ENCODE results near the gene MAN2A2.
"Not testable (repeated sequence)": the region's sequence is repeated elsewhere in the genome, so short reads cannot be mapped to it uniquely, and the experiment has no call there.

MAN2A2 gene

DNA sequence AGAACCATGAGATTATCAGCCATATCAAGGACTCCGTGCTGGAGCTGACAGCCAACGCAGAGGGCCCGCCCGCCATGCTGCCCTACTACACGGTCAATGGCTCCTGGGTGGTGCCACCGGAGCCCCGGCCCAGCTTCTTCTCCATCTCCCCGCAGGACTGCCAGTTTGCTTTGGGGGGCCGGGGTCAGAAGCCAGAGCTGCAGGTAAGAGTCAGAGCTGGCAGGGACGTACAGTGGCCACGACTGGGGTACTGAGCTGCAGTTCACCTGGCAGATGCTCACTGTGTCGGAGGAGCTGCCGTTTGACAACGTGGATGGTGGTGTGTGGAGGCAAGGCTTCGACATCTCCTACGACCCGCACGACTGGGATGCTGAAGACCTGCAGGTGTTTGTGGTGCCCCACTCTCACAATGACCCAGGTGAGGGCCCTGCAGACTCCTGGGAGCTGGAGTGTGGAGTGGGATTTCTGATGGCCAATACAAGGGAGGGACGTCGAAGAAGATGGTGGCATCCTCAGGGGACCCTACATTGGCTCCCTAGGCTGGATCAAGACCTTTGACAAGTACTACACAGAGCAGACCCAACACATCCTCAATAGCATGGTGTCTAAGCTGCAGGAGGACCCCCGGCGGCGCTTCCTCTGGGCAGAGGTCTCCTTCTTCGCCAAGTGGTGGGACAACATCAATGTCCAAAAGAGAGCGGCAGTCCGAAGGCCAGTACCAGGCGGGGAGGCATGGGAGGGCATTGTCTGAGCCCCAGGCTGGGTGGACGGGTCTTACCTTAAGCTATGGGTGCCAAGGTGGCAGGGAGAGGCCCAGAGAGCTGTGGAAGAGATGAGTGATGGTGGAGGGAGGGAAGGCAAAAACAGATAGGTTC is 2.4 kb downstream of the MAN2A2 start:
- no peak for DNase-seq (ENCODE audit: low read depth)

- no peak for DNase-seq (ENCODE audit: low read depth)
These were observed 3.2 kb downstream of the MAN2A2 start for GRCh38 chr15:90906181-90906849.

DNA sequence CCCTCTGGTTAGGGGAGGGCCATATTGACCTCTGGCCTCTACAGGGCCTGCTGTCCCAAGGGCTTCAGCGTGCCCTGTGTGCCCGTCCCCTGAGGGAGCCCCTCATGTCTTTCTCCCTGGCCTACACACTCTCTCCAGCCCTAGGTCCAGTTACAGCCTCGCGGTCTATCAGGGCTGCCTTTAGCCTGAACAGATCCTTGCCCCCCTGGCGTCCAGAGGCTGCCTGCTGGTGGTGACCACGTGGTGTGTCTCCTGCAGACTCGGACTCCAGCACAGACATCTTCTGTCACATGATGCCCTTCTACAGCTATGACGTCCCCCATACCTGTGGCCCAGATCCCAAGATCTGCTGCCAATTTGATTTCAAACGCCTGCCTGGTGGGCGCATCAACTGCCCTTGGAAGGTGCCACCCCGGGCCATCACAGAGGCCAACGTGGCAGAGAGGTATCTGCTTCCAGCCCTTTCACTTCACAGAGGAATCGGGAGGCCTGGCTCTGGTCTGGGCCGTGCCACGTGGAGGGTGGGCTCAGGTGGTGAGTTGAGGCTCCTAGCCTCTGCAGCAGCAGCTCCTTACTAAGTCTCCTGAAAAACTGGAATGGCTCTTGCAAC is 4.1 kb downstream of the MAN2A2 start:
- DNase-seq (ENCODE audit: low read depth): no peak

- no peak for DNase-seq (ENCODE audit: low read depth)
These were observed 4.9 kb downstream of the MAN2A2 start for GRCh38 chr15:90907838-90908507.

- not testable (repeated sequence) for DNase-seq (ENCODE audit: low read depth)
These were observed 6.3 kb downstream of the MAN2A2 start for GRCh38 chr15:90909449-90909848.

DNA sequence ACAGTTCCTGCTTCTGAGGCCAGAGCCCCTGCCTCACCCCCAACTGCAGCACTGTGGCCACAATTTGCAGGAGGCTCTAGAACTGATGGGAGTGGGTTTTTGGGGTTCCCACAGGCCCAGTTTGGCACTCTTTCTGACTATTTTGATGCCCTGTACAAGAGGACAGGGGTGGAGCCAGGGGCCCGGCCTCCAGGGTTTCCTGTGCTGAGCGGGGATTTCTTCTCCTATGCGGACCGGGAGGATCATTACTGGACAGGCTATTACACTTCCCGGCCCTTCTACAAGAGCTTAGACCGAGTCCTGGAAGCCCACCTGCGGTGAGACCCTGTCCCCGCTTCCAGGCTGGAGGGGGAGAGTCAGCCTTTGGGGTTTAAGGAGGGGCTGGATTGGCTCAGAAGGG is 6.9 kb downstream of the MAN2A2 start:
- no peak for DNase-seq (ENCODE audit: low read depth)

GRCh38 chr15:90910441-90911301 is 7.6 kb downstream of the MAN2A2 start:
- no peak for DNase-seq (ENCODE audit: low read depth)

DNA sequence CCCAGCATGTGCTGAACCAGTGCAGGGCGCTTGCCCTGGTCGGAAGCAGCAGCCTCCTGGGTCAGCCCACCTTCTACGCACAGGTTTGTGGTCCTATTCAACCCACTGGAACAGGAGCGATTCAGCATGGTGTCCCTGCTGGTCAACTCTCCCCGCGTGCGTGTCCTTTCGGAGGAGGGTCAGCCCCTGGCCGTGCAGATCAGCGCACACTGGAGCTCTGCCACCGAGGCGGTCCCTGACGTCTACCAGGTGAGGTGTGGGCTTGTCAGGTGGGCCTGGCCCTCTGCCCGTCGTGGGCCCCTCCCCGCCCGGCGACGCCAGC is 8.2 kb downstream of the MAN2A2 start:
- DNase-seq (ENCODE audit: low read depth): no peak

DNA sequence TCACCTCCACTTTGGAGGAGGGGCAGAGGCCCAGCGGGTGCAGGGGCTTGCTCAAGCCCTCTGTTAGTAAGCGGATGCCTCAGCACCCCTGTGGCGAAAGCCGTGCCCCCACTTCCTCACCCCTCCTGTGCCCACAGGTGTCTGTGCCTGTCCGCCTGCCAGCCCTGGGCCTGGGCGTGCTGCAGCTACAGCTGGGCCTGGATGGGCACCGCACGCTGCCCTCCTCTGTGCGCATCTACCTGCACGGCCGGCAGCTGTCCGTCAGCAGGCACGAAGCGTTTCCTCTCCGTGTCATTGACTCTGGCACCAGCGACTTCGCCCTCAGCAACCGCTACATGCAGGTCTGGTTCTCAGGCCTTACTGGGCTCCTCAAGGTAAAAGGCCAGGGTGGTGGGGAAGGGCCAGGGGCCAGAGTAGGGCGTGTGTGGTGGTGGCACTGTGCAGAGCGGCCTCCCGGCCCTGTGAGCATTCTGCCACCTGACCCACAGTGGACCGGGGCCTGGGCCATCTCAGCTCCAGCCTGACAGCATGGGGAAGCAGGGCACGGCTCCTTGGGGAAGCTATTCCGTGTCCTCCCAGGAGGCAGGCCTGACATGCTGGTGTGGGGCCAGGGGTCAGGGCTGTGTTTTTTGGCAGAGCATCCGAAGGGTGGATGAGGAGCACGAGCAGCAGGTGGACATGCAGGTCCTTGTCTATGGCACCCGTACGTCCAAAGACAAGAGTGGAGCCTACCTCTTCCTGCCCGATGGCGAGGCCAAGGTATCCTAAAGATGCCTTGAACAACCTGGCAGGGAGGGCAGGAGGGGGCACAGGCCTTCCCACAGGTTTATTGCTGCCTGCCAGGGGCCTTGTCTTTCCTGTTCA is 9.0 kb downstream of the MAN2A2 start:
- DNase-seq (ENCODE audit: low read depth): no peak

GRCh38 chr15:90912770-90913075 is 9.6 kb downstream of the MAN2A2 start:
- DNase-seq (ENCODE audit: low read depth): no peak

GRCh38 chr15:90913398-90913944 is 10.4 kb downstream of the MAN2A2 start:
- DNase-seq (ENCODE audit: low read depth): no peak

DNA sequence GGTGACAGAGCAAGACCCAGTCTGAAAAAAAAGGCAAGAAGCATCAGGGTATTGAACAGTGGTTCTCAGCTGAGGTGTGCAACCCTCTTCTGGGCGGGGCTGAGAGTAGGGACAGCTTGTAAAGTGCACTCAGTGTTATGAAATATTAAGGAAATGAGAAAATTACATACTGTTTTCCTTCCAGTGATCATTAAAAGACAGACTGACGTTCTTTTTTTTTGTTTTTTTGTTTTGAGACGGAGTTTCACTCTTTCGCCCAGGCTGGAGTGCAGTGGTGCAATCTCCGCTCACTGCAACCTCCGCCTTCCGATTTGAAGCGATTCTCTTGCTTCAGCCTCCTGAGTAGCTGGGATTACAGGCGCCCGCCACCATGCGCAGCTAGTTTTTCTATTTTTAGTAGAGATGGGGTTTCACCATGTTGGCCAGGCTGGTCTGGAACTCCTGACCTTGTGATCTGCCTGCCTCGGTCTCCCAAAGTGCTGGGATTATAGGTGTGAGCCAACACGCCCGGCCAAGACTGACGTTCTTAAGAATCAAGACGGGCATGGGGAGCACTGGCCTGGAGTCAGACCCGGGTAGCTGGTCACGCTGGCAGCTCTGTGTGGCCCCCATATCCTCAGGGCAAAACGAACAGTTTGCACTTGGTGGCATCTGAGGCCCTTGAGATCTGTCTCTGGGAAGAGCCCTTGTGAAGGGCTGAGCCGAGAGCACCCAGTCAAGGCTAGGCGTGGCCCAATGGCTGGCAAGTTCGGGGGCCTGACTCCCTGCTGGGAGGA is 11.4 kb downstream of the MAN2A2 start:
- no peak for DNase-seq (ENCODE audit: low read depth)

DNA sequence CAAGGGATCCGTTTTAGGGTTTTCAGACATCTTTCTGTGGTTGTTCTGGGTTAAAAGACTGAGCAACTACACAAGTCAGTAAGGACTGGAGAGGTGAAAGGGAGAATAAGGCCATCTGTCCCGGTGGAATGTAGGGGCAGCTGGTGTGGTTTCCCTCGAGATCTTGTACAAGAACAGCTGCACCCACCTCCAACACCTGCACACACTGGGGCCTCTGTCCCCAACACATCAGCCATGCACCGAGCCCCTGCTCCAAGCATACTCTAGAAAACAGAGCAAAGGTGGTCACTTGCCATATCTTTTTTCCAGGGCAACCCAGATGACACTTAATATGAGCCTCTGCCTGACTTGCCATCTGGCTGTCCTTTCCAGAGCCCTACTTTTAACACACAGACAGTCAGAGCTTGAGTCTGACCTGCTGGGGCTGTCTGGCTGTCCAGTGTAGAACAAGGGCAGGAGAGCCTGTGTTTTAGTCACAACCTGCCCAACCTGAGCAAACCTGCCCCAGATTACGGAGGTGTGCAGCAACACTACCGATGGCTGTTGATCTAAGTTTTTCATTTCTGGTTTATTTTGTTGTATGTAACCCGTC is 12.2 kb downstream of the MAN2A2 start:
- no peak for DNase-seq (ENCODE audit: low read depth)

DNA sequence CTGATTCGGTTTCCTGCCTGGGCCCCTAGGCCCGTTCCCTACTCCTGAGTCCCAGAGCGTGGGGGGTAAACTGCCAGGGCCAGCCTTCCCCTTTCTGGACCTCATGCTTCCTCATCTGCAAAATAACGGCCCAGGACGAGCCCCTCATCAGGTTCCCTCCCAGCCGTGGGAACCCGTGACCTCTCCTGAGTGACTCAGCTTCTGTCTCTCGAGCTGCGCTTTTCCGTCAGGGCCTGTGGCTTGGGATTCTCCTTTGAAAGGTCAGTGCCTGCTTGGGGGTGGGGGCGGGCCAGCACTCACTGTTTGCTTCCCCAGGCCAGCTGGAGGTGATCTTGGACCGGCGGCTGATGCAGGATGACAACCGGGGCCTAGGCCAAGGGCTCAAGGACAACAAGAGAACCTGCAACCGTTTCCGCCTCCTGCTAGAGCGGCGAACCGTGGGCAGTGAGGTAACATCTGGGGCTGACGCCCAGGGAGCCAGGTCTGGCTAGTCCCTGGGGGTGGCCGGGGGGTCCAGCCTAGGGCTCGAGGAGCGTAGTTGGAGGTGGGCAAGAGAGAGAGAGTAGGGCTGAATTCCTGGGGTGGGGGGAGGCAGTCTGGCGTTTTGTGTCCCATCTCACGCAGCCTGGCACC is 12.8 kb downstream of the MAN2A2 start:
- DNase-seq (ENCODE audit: low read depth): no peak

DNA sequence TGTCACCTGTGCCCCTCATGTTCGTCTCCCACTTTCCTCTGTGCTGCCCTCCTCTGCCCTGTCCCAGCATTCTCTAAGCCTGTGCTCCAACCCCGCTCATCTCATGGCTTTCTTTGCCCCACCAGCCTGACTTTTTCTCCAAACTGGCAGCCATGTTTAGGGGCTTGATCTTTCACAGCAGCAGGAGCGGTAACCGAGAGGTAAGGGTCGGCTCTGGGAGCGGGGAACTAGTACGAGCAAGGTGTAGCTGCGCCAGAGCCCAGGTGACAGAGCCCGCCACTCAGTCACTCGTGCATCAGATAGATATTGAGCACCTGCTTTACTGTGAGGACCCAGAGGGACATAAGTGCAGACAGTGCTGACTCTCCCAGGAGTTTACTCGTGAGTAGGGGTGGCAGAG is 13.4 kb downstream of the MAN2A2 start:
- DNase-seq (ENCODE audit: low read depth): no peak

GRCh38 chr15:90917569-90917968 is 14.5 kb downstream of the MAN2A2 start:
- DNase-seq (ENCODE audit: low read depth): no peak

GRCh38 chr15:90918034-90918788 is 15.1 kb downstream of the MAN2A2 start:
- DNase-seq (ENCODE audit: low read depth): no peak

- DNase-seq (ENCODE audit: low read depth): no peak
These were observed 15.7 kb downstream of the MAN2A2 start for GRCh38 chr15:90918835-90919234.
